GM12878 (cell line): ENCODE results near the gene SMURF1. TPM values are rescaled to one million over a fixed set of nuclear protein-coding genes. Genes with fewer than 3 reads are reported as not detected.

Experiments used
- ATAC-seq: fragments of 200-7000 bp; cut with Tn5 transposase; 3 replicates; pipeline ENCODE4 v1.9.1; 2020; ENCODE audit warnings: mild to moderate bottlenecking, moderate library complexity
- BruUV-seq: library from RNA; stranded (reverse); fragments of 400-500 nt; replicated peaks from 2 replicates; lab custom pipeline; 2021; lab: Mats Ljungman, UMichigan
- CTCF ChIA-PET: fragments of 300-600 bp; sonication (Branson Sonifier 250); formaldehyde crosslinking; extraction: SDS; loops from one replicate; lab custom pipeline; 2021; ENCODE audit warnings: inconsistent platforms; lab: Yijun Ruan, JAX
- POLR2A ChIA-PET: fragments of 350-600 bp; formaldehyde crosslinking; extraction: SDS; loops from one replicate; lab custom pipeline; 2021; ENCODE audit warnings: inconsistent platforms; lab: Charles Lee
- RAD21 ChIA-PET: fragments of 300-600 bp; sonication (Branson Sonifier 250); formaldehyde crosslinking; loops from one replicate; lab custom pipeline; 2023; ENCODE audit warnings: antibody characterized with exemption; ENCODE audit not compliant: unreplicated experiment; lab: Charles Lee
- SMC1A ChIA-PET: fragments of 300-600 bp; sonication (Branson Sonifier 250); formaldehyde crosslinking; loops from one replicate; lab custom pipeline; 2023; ENCODE audit not compliant: unreplicated experiment, uncharacterized antibody; lab: Charles Lee
- DNase-seq: peaks from one replicate; pipeline ENCODE4 v3.0.0-alpha.2; 2011; ENCODE audit warnings: low read depth, low spot score
- FAIRE-seq: peaks from 3 replicates; lab custom pipeline; 2011; peaks lifted over from hg19 to GRCh38; lab: Jason Lieb, UNC
- H2AFZ ChIP-seq: 2 replicates; pipeline ENCODE4 v1.6.0; 2011; ENCODE audit warnings: low read depth, low read length, control low read depth; ENCODE audit not compliant: control insufficient read depth
- H3K27ac ChIP-seq: 2 replicates; pipeline ENCODE4 v1.5.1; 2011; ENCODE audit warnings: control low read depth; ENCODE audit not compliant: control insufficient read depth, insufficient read depth
- H3K27me3 ChIP-seq, 2 experiments: replicated peaks in 1 of 2; 2 replicates each; pipeline versions ENCODE4 v1.6.0 to v1.6.1; 2011; ENCODE audit warnings: low read length in 1 of 2; ENCODE audit not compliant: control insufficient read depth in 2 of 2, insufficient read depth in 2 of 2
- H3K36me3 ChIP-seq, 2 experiments: 2 replicates each; pipeline ENCODE4 v1.5.1; 2011; ENCODE audit warnings: low read length in 1 of 2; ENCODE audit not compliant: control insufficient read depth in 2 of 2, insufficient read depth in 2 of 2
- H3K4me1 ChIP-seq: 2 replicates; pipeline ENCODE4 v1.6.1; 2011; ENCODE audit warnings: mild to moderate bottlenecking, low read length, moderate library complexity, mixed read lengths; ENCODE audit not compliant: control insufficient read depth, insufficient read depth
- H3K4me2 ChIP-seq: 2 replicates; pipeline ENCODE4 v1.6.0; 2011; ENCODE audit warnings: control low read depth; ENCODE audit not compliant: control insufficient read depth, insufficient read depth
- H3K4me3 ChIP-seq: fragments of 200-600 bp; sonication (generic); 2 replicates; pipeline ENCODE4 v1.5.1; 2016
- H3K79me2 ChIP-seq: 2 replicates; pipeline ENCODE4 v1.6.0; 2011; ENCODE audit warnings: low read length; ENCODE audit not compliant: control insufficient read depth, insufficient read depth
- H3K9ac ChIP-seq: 2 replicates; pipeline ENCODE4 v1.8.0; 2011; ENCODE audit warnings: low read length, control low read depth, mixed read lengths; ENCODE audit not compliant: control insufficient read depth, insufficient read depth
- H3K9me3 ChIP-seq: replicated peaks from 3 replicates; pipeline ENCODE4 v1.5.1; 2011; ENCODE audit warnings: mild to moderate bottlenecking, low read length; ENCODE audit not compliant: control insufficient read depth, insufficient read depth
- H4K20me1 ChIP-seq: 2 replicates; pipeline ENCODE4 v1.6.0; 2011; ENCODE audit not compliant: control insufficient read depth, insufficient read depth
- EP300 ChIP-seq, 2 experiments: fragments of 150-350 bp in 1 of 2; IDR thresholded peaks; 2 replicates each; pipeline ENCODE4 v1.6.1; 2011 to 2012; ENCODE audit warnings: low read depth in 2 of 2, low read length in 2 of 2, borderline replicate concordance in 1 of 2, improper control_type of control experiment in 1 of 2, inconsistent platforms in 1 of 2; ENCODE audit not compliant: control insufficient read depth in 1 of 2
- IKZF1 ChIP-seq: fragments of 450-650 bp; conservative IDR thresholded peaks from 2 replicates; pipeline ENCODE4 v1.6.1; 2017; ENCODE audit warnings: antibody characterized with exemption, mild to moderate bottlenecking
- KDM1A ChIP-seq: fragments of 200-600 bp; sonication (generic); IDR thresholded peaks from 2 replicates; pipeline ENCODE4 v1.6.1; 2016; ENCODE audit warnings: borderline replicate concordance
- NKRF ChIP-seq: fragments of 450-650 bp; conservative IDR thresholded peaks from 2 replicates; pipeline ENCODE4 v1.6.1; 2017; ENCODE audit warnings: mild to moderate bottlenecking, moderate library complexity
- NRF1 ChIP-seq: conservative IDR thresholded peaks from 2 replicates; pipeline ENCODE4 v1.6.1; 2011; ENCODE audit warnings: mild to moderate bottlenecking, low read depth, low read length, improper control_type of control experiment
- RFX5 ChIP-seq: IDR thresholded peaks from 2 replicates; pipeline ENCODE4 v1.6.1; 2011; ENCODE audit warnings: low read depth, low read length, improper control_type of control experiment
- SP1 ChIP-seq: IDR thresholded peaks from one replicate; pipeline ENCODE4 v1.6.1; 2011; ENCODE audit warnings: low read depth, low read length
- ZBTB4 ChIP-seq: fragments of 450-650 bp; formaldehyde crosslinking; IDR thresholded peaks from 2 replicates; pipeline ENCODE4 v1.4.0; 2022; ENCODE audit warnings: mild to moderate bottlenecking, moderate library complexity
- WGBS: methylation state at CpG from one replicate; pipeline ENCODE4 v1.1.6; 2016; ENCODE audit warnings: low lambda C conversion rate; ENCODE audit not compliant: insufficient replicate concordance, insufficient coverage; ENCODE audit errors: missing lambda C conversion rate; 5-methylcytosine and 5-hydroxymethylcytosine counted together
- in situ Hi-C: fragments of 300-500 bp; cut with MboI; formaldehyde crosslinking; loops from 9 replicates; pipeline ENCODE4 v1.14.3; 2018; ENCODE audit warnings: mixed read lengths
- intact Hi-C: fragments of 100-400 bp; cut with micrococcal nuclease; formaldehyde crosslinking; loops from one replicate; pipeline ENCODE4 v1.14.2; 2022; ENCODE audit not compliant: unreplicated experiment
- polyA plus RNA-seq, 11 experiments: library from polyadenylated mRNA; depleted of rRNA in 4 of 11; unstranded in 6 of 11; stranded (reverse) in 5 of 11; fragments of >200 nt; fragmentation: Nextera tagmentation in 4 of 11; fragmentation: Illumina TruSeq in 1 of 11; extraction: Ambion mirVana in 4 of 11; extraction: Trizol in 1 of 11; gene quantifications; 1 replicate in 1 of 11; 2 replicates in 10 of 11; pipeline versions ENCODE4 v1.2.1 to v1.2.3, GENCODE V29; 2011 to 2016; ENCODE audit warnings: inconsistent platforms in 2 of 11, missing spikeins in 2 of 11, low read depth in 1 of 11
- total RNA-seq, 4 experiments: library from RNA; depleted of rRNA in 3 of 4; stranded (reverse); fragments of >200 nt in 3 of 4; fragmentation: Illumina TruSeq in 1 of 4; extraction: Trizol in 1 of 4; gene quantifications; 2 replicates each; pipeline versions ENCODE4 v1.2.1 to v1.2.3, GENCODE V29; 2013 to 2021

Gene SMURF1
- total and polyA plus RNA-seq, 10 of the 15 experiments (the other 5 are each of a cell fraction or from before 2014, with no cell fraction given), result 0.76 to 14.0 (median 7.9) TPM

GRCh38 chr7:99050971-99051370 lies 92.9 kb downstream of the SMURF1 start:
- ATAC-seq (no peak), FAIRE-seq (no peak), DNase-seq (no peak)
- ChIA-PET POLR2A (no interaction called here), SMC1A (no interaction called here), RAD21 (no interaction called here), CTCF (interaction anchor here (0.7 kb wide), 1 partner anchor 171 kb away, joined by 3 read pairs; no protein-coding TSS in a partner anchor)
- Histone ChIP-seq H3K4me2 (no peak overlapping the region), H3K4me3 (no peak overlapping the region), H3K27me3 (no peaks in the 10 kb centered on the region), H3K4me1 (no peaks in the 10 kb centered on the region), H2AFZ (no peak overlapping the region), H4K20me1 (no peaks in the 10 kb centered on the region), H3K27ac (no peak overlapping the region), H3K9ac (no peak overlapping the region), H3K36me3 (peaks cover 10 to 22% of the 10 kb centered on the region in 2 experiments; a peak in 3 of 4 replicates), H3K79me2 (no peaks in the 10 kb centered on the region), H3K9me3 (no peaks in the 10 kb centered on the region)
- intact Hi-C loops (no loop called here), in situ Hi-C loops (no loop called here)
- WGBS, result 94% methylated on average over 2 of the region's 2 CpGs
- no peak for TF ChIP-seq EP300 (IDR thresholded peaks at IDR 0.05; ENCODE audit: borderline replicate concordance in 1 of 2, control insufficient read depth in 1 of 2, low read depth in 2 of 2, low read length in 2 of 2)
- no peak for TF ChIP-seq KDM1A
- TF ChIP-seq NRF1, result no peak
- no peak for TF ChIP-seq SP1
- no peak for TF ChIP-seq ZBTB4 (CRISPR knock-in tag)
- TF ChIP-seq IKZF1, result no peak
- no peak for TF ChIP-seq NKRF
- TF ChIP-seq RFX5, result no peak
- no TSS peak for BruUV-seq
